ENCODE results near the gene NUCB1. TPM values are rescaled to one million over a fixed set of nuclear protein-coding genes. Genes with fewer than 3 reads are reported as not detected.
"Not testable (repeated sequence)": the region's sequence is repeated elsewhere in the genome, so short reads cannot be mapped to it uniquely, and the experiment has no call there.

The NUCB1 gene
- total RNA-seq, 2 experiments from 2014 or later: 73.7 to 77.0 TPM

- no peak for TF ChIP-seq CTCF (IDR thresholded peaks at IDR 0.05)
- intact Hi-C loops (cut with DNase I, micrococcal nuclease): no loop called here
- ChIA-PET CTCF (no interaction called here), POLR2A (no interaction called here)
- Mint-ChIP-seq H3K4me3 (no peak within 1 kb of the TSS), H3K36me3 (ENCODE audit: low read depth) (peaks cover 13% of the 10 kb centered on the region), H3K27ac (no peak within 1 kb of the TSS), H3K4me1 (ENCODE audit: low read depth) (peaks cover 14% of the 10 kb centered on the region), H3K27me3 (no peaks in the 10 kb centered on the region), H3K9me3 (no peaks in the 10 kb centered on the region)
- Histone ChIP-seq H3K27me3 (ENCODE audit: control insufficient read depth in 1 of 2, insufficient read depth in 2 of 2, low read length in 2 of 2) (peaks cover 0 to 2% of the 10 kb centered on the region in 2 experiments), H3K9me3 (ENCODE audit: control insufficient read depth in 1 of 2, insufficient read depth in 1 of 2, low read length in 2 of 2) (no peaks in the 10 kb centered on the region), H3K4me1 (ENCODE audit: insufficient read depth, low read length) (peaks cover 10% of the 10 kb centered on the region), H3K4me3 (ENCODE audit: low read length) (no peak within 1 kb of the TSS), H3K36me3 (ENCODE audit: insufficient read depth, low read length) (peaks cover 4% of the 10 kb centered on the region), H3K27ac (ENCODE audit: low read depth in 1 of 2, low read length in 2 of 2) (no peak within 1 kb of the TSS)
- DNase-seq (peak in 1 of 14 experiments; percentile 29), ATAC-seq (ENCODE audit: poor library complexity) (no peak)
Measured at GRCh38 chr19:48868114-48868886, 31.8 kb upstream of the NUCB1 start, which contains the start of gene PLEKHA4. TSS of gene PLEKHA4 (minus strand) at chr19:48868617. CDS start at chr19:48867620, 997 bp downstream.

GRCh38 chr19:48870048-48870447 lies 30.1 kb upstream of the NUCB1 start:
- ChIA-PET POLR2A (no interaction called here), CTCF (interaction anchor here (0.7 kb wide), 1 partner anchor 144 kb away, joined by 3 read pairs; no protein-coding TSS in a partner anchor)
- Histone ChIP-seq H3K27me3 (ENCODE audit: control insufficient read depth in 1 of 2, insufficient read depth in 2 of 2, low read length in 2 of 2) (peaks cover 0 to 2% of the 10 kb centered on the region in 2 experiments), H3K36me3 (ENCODE audit: insufficient read depth, low read length) (peaks cover 19% of the 10 kb centered on the region), H3K27ac (ENCODE audit: low read depth in 1 of 2, low read length in 2 of 2) (no peak overlapping the region), H3K4me3 (ENCODE audit: low read length) (no peak overlapping the region), H3K9me3 (ENCODE audit: control insufficient read depth in 1 of 2, insufficient read depth in 1 of 2, low read length in 2 of 2) (no peaks in the 10 kb centered on the region), H3K4me1 (ENCODE audit: insufficient read depth, low read length) (peaks cover 28% of the 10 kb centered on the region)
- Mint-ChIP-seq H3K4me1 (ENCODE audit: low read depth) (peaks cover 29% of the 10 kb centered on the region), H3K27me3 (no peaks in the 10 kb centered on the region), H3K4me3 (peak overlapping the region; percentile 50), H3K27ac (no peak overlapping the region), H3K9me3 (no peaks in the 10 kb centered on the region), H3K36me3 (ENCODE audit: low read depth) (peaks cover 31% of the 10 kb centered on the region)
- intact Hi-C loops (cut with DNase I, micrococcal nuclease): loop anchor here in 1 of 2 experiments (5.0 kb wide), 1 partner anchor 102 kb away; no protein-coding TSS in a partner anchor
- ATAC-seq (ENCODE audit: poor library complexity) (no peak), DNase-seq (peak in 1 of 14 experiments; percentile 20)
- no peak for TF ChIP-seq CTCF (IDR thresholded peaks at IDR 0.05)

- peak overlapping the region; percentile 98 for H3K27ac Mint-ChIP-seq
- intact Hi-C loops (cut with DNase I, micrococcal nuclease): loop anchor here (1.0 to 5.0 kb wide), 3 partner anchors 13 to 101 kb away; partner anchors contain the start of gene FTL (in 1 of the 2)
- ATAC-seq (ENCODE audit: poor library complexity); H3K9me3 ChIP-seq (ENCODE audit: control insufficient read depth in 1 of 2, insufficient read depth in 1 of 2, low read length in 2 of 2); H3K9me3 Mint-ChIP-seq; H3K27me3 ChIP-seq (ENCODE audit: control insufficient read depth in 1 of 2, insufficient read depth in 2 of 2, low read length in 2 of 2); H3K27ac ChIP-seq (ENCODE audit: low read depth in 1 of 2, low read length in 2 of 2); H3K27me3 Mint-ChIP-seq: not testable (repeated sequence)
- DNase-seq: peak in 1 of 14 experiments; percentile 9
- ChIA-PET POLR2A (interaction anchor here (0.6 to 6.5 kb wide), 11 partner anchors 12 to 122 kb away, joined by 3 to 55 read pairs (median 5); partner anchors contain the start of genes BAX, DHDH, FTL and GYS1), CTCF (interaction anchor here (0.7 to 2.1 kb wide), 7 partner anchors 9 to 122 kb away, joined by 3 to 5 read pairs (median 4); partner anchors contain the start of genes GYS1 and RUVBL2)
- H3K4me1 Mint-ChIP-seq (ENCODE audit: low read depth): peaks cover 45% of the 10 kb centered on the region
- peak overlapping the region; percentile 96 for H3K4me3 Mint-ChIP-seq
- Histone ChIP-seq H3K36me3 (ENCODE audit: insufficient read depth, low read length) (peaks cover 33% of the 10 kb centered on the region), H3K4me1 (ENCODE audit: insufficient read depth, low read length) (peaks cover 44% of the 10 kb centered on the region), H3K4me3 (ENCODE audit: low read length) (peak overlapping the region; percentile 100)
- H3K36me3 Mint-ChIP-seq (ENCODE audit: low read depth): peaks cover 45% of the 10 kb centered on the region
Measured at GRCh38 chr19:48871471-48872181, 28.5 kb upstream of the NUCB1 start.

Measured in CD4-positive, alpha-beta T cell (primary cell).